T47D (cell line): Measurements from ENCODE around the gene UQCR10.

Source experiments
- DNase-seq, 2 experiments: peaks; one replicate each; pipeline versions ENCODE4 v3.0.0 to v3.0.0-alpha.2; 2011 to 2012; ENCODE audit warnings: low read depth in 1 of 2, low spot score in 1 of 2
- JUND ChIP-seq: IDR thresholded peaks from 2 replicates; pipeline ENCODE4 v1.6.1; 2012; ENCODE audit warnings: low read depth
- in situ Hi-C: cut with HindIII; loops from 2 replicates; pipeline ENCODE4 v1.10.0; 2016; ENCODE audit warnings: low sequenced_read_pairs, low pct_unique_long_range_greater_than_20kb

The UQCR10 gene

GRCh38 chr22:29782061-29782845 is 15.1 kb downstream of the UQCR10 start:
- no peak for TF ChIP-seq JUND
- in situ Hi-C loops = no loop called here
- peak; percentile 59 to 60 for DNase-seq

GRCh38 chr22:29784451-29785361 is 17.5 kb downstream of the UQCR10 start:
- in situ Hi-C loops = no loop called here
- no peak for DNase-seq
- no peak for TF ChIP-seq JUND

GRCh38 chr22:29786031-29786430 is 18.9 kb downstream of the UQCR10 start:
- in situ Hi-C loops = no loop called here
- DNase-seq = no peak
- TF ChIP-seq JUND = no peak

GRCh38 chr22:29787371-29787980 is 20.3 kb downstream of the UQCR10 start:
- DNase-seq = peak in 1 of 2 experiments; percentile 51
- in situ Hi-C loops = no loop called here
- no peak for TF ChIP-seq JUND

GRCh38 chr22:29788339-29789279 is 21.4 kb downstream of the UQCR10 start:
- in situ Hi-C loops = no loop called here
- no peak for DNase-seq
- TF ChIP-seq JUND = no peak

- no peak for DNase-seq
- TF ChIP-seq JUND = no peak
- in situ Hi-C loops = no loop called here
Measured at GRCh38 chr22:29790061-29790460, 22.9 kb downstream of the UQCR10 start.

- in situ Hi-C loops = no loop called here
- DNase-seq = no peak
- TF ChIP-seq JUND = no peak
Measured at GRCh38 chr22:29793396-29793795, 26.2 kb downstream of the UQCR10 start.

- peak in 1 of 2 experiments; percentile 81 for DNase-seq
- in situ Hi-C loops = no loop called here
- peak; percentile 57 for TF ChIP-seq JUND
Measured at GRCh38 chr22:29795663-29796062, 28.5 kb downstream of the UQCR10 start.

- DNase-seq = no peak
- in situ Hi-C loops = no loop called here
- TF ChIP-seq JUND = no peak
Measured at GRCh38 chr22:29797351-29797750, 30.2 kb downstream of the UQCR10 start.

- no peak for DNase-seq
- TF ChIP-seq JUND = no peak
- in situ Hi-C loops = no loop called here
Measured at GRCh38 chr22:29798318-29798717, 31.1 kb downstream of the UQCR10 start.

GRCh38 chr22:29798801-29799200 is 31.6 kb downstream of the UQCR10 start:
- peak in 1 of 2 experiments; percentile 85 for DNase-seq
- TF ChIP-seq JUND = no peak
- in situ Hi-C loops = no loop called here
